ENCODE results near the gene ALDH2. TPM values are rescaled to one million over a fixed set of nuclear protein-coding genes. Genes with fewer than 3 reads are reported as not detected.
"Not testable (repeated sequence)": the region's sequence is repeated elsewhere in the genome, so short reads cannot be mapped to it uniquely, and the experiment has no call there.

ALDH2 gene
- polyA plus RNA-seq, 4 donors = 89.8 to 115 (median 108) TPM

DNA sequence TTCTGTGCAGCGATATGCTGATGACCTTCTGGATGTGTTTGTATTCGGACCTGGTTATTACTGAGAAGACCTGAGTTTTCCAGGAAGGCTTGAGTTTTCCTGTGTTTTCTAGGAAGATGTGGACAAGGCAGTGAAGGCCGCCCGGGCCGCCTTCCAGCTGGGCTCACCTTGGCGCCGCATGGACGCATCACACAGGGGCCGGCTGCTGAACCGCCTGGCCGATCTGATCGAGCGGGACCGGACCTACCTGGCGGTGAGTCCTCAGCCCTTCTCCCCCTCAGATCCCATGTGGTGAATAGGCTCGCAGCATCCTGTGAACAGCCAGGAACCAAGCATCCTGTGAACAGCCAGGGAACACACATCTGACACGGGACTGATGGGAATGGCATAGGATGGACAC lies 16.3 kb downstream of the ALDH2 start:
- DNase-seq (ENCODE audit: low read depth in 4 of 4, low spot score in 3 of 4) = no peak

DNA sequence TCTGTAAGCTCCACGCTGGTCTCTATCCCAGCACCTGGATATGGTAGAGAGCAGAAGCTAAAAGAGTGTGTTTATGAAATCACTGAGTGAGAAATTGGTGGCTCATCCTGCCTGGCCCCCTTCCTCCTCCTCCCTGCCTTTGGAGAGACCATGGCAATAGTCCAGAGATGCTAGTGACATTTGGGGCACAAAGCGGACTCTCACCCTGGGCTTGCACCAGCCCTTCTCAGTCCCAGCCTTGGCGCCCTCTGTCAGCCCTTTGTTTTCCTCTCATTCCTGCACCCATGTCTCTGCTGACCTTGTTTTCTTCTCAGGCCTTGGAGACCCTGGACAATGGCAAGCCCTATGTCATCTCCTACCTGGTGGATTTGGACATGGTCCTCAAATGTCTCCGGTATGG lies 18.2 kb downstream of the ALDH2 start:
- no peak for DNase-seq (ENCODE audit: low read depth in 4 of 4, low spot score in 3 of 4)

DNA sequence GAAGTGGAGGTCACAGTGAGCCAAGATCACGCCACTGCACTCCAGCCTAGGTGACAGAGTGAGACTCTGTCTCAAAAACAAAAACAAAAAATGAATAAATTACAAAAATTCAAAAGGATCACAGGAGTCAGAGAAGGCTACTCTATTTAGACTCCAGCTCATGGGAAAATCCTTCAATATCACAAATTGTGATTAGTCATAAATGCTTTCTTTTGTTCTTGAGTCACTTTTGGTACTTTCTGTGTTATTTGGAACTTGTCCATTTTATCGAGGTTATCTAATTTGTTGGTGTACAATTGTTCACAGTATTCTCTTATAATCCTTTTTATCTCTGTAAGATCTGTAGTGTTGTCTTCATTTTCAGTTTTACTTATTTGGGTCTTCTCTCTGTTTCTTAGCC lies 18.9 kb downstream of the ALDH2 start:
- DNase-seq (ENCODE audit: low read depth in 4 of 4, low spot score in 3 of 4) = no peak

DNA sequence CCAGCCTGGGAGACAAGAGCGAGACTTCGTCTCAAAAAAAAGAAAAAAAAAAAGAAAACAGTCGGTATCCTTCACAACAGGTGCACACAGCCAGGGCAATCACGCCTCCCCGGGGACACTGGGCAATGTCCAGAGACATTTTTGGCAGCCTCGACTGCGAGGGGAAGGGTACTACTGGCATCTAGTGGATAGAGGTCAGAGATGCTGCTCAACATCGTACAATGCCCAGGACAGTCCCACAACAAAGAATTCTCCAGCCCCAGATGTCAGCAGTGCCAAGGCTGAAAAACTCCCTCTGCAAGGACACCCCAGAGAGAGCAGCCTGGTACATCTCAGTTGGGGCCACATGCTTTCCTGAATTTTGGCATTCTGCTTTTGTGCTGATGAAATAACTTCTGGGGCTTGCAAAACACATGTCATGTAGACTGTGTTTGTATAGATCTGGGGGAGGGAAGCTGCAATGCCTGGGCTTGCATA lies 21.5 kb downstream of the ALDH2 start:
- no peak for DNase-seq (ENCODE audit: low read depth in 4 of 4, low spot score in 3 of 4)

DNA sequence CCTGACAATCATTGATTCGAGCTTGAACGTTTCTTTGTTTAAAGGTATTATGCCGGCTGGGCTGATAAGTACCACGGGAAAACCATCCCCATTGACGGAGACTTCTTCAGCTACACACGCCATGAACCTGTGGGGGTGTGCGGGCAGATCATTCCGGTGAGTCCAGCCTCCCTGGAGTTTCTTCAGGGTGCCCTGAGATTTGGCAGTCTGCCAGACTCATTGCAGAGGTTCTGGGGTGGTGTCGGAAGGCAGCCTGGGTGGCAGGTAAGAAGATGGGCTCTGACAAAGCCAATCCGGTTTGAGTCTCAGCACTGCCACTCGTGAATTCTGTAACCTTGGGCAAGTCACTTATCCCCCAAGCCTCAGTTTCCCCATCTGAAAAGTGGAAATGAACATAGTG lies 23.0 kb downstream of the ALDH2 start:
- DNase-seq (ENCODE audit: low read depth in 4 of 4, low spot score in 3 of 4) = no peak

DNA sequence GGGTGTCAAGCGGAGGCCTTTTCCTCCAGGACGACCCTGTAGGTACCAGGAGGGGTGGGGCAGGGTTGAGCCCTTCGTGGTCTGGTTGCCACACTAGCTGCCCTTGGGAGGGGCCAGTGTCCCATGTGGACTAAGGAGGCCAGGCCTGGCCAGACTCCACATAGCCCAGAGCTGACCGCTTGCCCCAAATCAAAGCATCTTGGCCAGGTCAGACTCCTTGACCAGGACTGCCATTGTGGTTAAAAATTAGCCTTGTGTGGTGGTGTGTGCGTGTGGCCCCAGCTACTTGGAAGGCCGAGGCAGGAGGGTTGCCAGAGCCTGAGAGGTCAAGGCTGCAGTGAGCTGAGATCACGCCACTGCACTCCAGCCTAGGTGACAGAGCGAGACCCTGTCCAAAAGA lies 24.8 kb downstream of the ALDH2 start:
- DNase-seq (ENCODE audit: low read depth in 4 of 4, low spot score in 3 of 4) = no peak

DNA sequence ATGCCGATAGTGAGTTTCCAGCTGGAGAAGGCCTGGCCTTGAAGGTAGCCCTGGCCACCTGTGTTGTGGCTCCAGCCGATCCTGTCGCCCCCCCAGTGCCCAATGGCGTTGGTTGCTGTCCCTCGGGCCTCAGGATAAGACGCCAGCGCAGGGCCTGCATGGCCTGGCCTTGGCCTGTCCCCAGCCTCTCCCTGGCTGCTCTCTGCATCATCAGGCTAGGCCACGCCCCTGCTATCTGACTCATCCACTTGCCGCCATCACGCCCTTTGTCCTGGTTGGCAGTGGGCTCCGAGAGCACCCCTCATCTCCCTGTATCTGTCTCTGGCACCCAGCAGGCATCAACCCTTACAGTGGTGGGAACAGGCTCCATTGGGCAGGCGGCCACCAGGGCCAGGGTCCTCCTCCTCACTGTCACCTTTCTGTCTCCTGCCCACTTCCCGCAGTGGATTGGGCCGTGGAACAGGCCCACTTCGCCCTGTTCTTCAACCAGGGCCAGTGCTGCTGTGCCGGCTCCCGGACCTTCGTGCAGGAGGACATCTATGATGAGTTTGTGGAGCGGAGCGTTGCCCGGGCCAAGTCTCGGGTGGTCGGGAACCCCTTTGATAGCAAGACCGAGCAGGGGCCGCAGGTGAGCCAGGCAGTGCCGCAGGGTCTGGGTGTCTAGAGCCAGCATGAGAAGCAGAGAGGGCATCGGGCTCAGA lies 25.6 kb downstream of the ALDH2 start:
- no peak for DNase-seq (ENCODE audit: low read depth in 4 of 4, low spot score in 3 of 4)

DNA sequence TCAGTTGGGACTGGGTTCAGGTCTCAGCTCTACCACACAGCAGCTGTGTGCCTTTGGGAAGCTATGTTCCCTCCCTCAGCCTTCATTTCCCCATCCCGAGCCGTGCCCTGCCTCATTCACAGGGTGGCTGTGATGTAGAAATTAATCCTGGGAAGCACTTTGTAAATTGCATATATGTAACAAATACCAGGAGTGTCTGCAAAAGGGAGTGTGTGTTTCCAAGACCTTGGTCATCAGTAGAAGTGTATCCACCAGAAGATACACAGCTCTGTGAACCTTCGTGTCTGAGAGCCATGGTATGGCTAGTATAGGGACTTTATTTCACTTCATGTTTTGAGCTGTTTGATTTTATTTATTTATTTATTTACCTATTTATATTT lies 26.1 kb downstream of the ALDH2 start:
- DNase-seq (ENCODE audit: low read depth in 4 of 4, low spot score in 3 of 4) = no peak

DNA sequence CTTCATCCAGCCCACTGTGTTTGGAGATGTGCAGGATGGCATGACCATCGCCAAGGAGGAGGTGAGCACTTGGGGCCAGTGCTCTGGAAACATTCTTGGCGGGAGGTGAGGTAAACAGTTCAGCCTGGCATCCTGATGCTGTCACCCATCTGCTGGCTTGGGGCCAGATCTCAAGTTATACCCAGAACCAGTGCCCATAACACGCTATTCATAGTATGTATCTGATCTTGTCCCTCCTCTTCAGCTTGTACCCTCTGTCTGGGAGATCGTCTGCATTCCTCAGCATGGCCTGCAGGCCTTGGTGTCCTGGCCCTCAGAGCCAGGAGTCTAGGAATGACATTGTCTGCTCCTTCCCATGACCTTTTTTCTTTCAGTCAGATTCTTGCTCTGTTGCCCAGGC lies 31.4 kb downstream of the ALDH2 start:
- no peak for DNase-seq (ENCODE audit: low read depth in 4 of 4, low spot score in 3 of 4)

DNA sequence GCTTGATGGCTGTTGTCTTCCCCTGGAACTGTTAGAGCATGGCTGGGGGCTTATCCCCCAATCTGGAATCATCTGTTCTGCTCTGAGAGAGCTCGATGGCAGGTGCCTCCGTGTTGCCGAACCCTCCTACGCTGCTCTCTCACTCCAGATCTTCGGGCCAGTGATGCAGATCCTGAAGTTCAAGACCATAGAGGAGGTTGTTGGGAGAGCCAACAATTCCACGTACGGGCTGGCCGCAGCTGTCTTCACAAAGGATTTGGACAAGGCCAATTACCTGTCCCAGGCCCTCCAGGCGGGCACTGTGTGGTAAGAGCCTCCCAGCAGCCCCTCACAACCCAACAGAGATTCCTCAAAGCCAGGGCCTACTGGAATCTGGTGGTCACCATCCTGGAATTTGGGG lies 33.0 kb downstream of the ALDH2 start:
- DNase-seq (ENCODE audit: low read depth in 4 of 4, low spot score in 3 of 4) = no peak

DNA sequence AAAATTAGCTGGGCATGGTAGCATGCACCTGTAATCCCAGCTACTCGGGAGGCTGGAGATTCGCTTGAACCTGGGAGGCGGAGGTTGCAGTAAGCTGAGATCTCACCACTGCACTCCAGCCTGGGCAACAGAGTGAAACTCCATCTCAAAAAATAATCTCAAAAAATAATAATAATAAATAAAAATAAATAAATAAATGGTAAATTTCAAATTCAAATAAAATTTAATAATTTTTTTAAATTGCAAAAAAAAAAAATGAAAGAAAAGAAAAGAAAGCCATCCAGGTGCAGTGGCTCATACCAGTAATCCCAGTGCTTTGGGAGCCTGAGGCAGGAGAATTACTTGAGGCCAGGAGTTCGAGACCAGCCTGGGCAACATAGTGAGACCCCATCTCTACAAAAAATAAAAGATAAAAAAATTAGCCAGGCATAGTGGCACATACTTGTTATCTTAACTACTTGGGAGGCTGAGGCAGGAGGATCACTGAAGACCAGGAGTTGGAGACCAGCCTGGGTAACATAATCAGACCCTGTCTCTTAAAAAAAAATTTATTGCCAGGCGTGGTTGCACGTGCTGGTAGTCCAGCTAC lies 36.4 kb downstream of the ALDH2 start:
- no peak for DNase-seq (ENCODE audit: low read depth in 4 of 4, low spot score in 3 of 4)

DNA sequence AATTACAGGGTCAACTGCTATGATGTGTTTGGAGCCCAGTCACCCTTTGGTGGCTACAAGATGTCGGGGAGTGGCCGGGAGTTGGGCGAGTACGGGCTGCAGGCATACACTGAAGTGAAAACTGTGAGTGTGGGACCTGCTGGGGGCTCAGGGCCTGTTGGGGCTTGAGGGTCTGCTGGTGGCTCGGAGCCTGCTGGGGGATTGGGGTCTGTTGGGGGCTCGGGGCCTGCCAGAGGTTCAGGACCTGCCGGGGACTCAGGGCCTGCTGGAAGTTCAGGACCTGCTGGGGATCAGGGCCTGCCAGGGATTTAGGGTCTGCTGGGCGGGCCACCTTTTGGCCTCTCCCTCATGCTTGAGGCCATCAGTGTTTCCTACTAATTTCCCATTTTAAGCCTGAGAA lies 37.1 kb downstream of the ALDH2 start:
- DNase-seq (ENCODE audit: low read depth in 4 of 4, low spot score in 3 of 4) = no peak

DNA sequence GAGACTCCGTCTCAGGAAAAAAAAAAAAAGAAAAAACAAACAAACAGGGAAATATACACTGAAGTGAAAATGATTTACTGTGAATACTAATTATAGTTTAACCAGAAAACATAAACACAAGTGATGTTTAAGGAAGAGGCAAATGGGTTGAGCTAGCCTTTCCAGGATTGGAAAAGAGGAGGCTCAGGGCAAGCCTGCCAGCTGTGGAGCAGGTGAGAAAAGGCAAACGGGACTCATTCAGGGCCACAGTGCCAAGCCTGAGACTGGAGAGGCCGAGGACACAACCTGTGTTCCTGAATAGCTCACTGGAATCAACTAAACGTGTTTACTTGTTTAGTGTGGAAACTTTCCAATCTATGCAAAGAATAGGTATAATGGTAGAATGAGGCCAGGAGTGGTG lies 39.6 kb downstream of the ALDH2 start:
- no peak for DNase-seq (ENCODE audit: low read depth in 4 of 4, low spot score in 3 of 4)

DNA sequence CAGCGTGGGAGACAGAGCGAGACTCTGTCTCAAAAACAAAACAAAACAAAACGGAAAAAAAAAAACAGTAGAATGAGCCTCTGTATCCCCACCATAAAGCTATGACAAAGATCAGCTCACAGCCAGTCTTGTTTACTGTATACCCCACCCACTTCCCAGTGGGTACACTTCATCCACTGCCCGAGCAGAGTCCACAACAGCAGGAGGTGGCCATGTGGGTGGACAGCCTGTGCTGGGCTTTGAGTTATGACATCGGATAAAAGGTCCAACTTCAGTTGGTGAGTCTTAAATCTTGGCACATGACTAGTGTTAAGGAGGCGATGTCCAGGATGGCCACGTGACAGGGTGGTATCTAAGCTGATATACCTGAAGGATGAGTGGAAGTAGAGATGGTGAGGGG lies 40.5 kb downstream of the ALDH2 start:
- DNase-seq (ENCODE audit: low read depth in 4 of 4, low spot score in 3 of 4) = no peak

DNA sequence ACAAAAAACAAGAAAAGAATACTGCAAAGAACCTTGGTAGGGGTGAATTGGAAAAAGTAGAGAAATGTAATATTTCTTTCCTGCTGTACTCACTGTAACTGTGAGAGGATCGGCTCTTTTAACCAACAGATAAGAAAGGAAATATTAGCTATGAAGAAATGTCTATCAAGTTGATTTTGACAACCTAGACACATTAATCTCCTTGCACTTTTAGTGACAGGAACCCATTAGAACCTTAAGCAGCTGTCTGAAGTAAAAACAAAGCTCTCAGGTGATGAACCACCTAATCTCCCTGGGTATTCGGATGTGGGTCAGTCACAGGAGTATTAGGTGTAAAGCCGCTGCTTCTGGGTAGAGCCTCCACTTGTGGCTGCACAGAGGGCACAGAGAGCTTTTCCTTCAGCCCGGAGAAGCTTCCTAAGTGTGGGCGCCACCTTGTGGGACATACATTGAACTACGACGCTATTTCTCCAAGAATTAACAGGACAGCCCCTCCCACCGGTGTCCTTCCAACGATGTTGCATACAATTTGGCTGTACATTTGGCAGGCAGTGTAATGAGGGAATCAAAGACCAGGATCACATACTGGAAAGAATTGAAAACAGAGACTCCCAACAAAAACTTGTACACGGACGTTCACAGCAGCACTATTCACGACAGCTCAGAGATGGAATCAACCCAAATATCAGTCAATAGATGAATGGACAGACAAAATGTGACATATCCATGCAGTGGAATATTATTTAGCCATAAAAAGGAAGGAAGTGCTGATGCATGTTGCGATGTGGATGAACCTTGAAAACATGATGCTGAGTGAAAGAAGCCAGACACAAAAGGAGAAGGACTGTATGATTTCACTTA lies 46.4 kb downstream of the ALDH2 start:
- peak; percentile 52 to 61 (median 55) for DNase-seq (ENCODE audit: low read depth in 4 of 4, low spot score in 3 of 4)

DNA sequence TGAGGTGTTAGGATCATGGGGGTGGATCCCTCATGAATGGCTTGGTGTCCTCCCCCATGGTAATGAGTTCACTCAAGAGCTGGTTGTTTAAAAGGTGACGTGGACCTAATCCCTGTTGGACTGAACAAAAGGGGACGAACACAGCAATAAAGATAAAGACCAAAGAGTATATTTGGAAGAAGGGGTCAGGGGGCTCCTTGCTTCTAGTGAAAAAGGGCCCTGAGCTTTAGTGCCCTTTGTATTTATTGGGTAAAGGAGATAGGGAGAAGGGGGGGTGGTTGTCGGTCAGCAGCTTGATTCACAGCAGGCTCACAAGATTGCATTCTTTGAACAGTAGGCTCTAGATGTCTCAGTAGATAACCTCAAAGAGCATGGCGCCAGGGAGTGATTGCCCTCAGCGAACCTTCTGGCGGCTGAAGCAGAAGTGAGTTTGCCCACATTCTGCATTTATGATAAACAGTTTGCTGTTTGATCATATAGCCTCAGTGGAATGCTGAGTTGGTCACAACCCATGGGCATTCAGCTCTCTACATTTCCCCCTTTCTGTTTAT lies 49.4 kb downstream of the ALDH2 start:
- no peak for DNase-seq (ENCODE audit: low read depth in 4 of 4, low spot score in 3 of 4)

DNA sequence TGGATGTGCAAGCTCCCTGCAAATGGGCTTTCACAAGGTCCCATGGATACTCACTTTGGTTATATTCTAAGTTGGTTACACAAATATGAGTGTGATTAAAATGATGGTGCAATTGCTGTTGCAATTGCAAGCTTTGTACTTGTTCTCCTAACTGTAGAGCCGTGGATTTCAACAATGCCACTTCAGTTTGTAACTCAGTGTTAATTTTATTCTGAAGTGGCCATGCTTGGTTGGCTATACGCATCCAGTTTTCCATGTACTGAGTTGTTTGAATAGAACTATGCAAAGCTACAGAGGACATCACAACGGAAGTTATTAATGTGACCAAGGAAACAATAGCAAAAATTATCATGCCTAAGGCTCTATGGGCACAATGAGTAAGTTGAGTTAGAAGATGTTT lies 50.2 kb downstream of the ALDH2 start:
- DNase-seq (ENCODE audit: low read depth in 4 of 4, low spot score in 3 of 4) = not testable (repeated sequence)

DNA sequence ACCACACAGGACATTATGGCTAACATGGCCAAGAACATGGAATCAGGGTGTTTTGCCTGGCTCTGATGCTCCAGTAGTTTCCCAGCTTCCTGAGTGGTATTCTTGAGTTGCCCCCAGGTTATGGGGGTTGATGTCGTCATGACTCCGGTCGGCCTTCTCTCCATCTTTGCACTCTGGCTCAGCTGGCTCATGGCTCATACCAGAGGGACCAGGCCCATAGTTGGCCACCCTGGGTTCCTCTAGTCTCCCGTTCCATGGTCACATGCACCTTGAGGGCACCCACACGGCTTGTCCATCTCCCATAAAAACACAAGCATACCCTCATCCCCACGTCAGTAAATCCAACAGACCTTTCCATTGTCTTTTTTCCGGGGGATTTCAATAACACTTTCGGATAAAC lies 51.6 kb downstream of the ALDH2 start:
- no peak for DNase-seq (ENCODE audit: low read depth in 4 of 4, low spot score in 3 of 4)

DNA sequence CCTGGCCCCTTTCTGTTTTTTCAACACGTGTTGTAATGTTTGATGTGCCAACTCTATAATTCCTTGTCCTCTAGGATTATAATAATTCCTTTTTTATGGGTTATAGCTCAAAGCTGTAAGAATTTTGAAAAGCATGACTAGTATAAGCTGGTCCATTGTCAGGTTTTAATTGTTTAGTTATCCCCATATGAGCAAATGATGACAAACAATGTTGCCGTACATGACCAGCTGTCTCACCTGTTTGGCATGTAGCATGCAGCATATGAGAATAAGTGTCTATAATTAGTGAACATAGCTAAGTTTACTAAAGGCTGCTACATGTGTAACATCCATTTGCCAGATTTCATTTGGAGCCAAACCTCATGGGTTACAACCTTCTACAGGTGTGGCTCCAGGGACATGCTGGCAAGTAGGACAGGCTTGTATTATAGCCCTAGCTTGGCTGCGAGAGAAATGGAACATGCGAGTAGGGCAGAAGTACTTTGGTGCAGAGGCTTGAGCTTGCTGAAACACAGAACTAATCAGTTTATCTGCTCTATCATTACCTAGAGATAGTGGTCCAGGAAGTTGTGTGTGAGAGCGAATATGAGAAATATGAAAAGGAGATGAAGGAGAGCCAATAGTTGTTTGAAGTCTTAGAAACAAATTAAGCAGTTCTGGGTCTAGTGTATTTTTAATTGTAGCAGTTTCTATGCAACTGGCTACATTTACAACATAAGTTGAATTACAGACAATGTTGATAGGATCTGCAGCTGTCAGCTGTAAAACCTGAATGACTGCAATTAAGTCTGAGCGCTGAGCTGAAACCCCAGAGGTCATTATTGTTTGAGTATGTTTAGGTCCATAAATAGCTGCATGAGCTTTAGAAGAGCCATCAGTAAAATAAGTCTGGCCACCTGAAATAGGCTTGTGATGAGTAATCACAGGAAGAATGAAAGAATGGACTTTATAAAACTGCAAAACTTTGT lies 52.7 kb downstream of the ALDH2 start:
- no peak for DNase-seq (ENCODE audit: low read depth in 4 of 4, low spot score in 3 of 4)

DNA sequence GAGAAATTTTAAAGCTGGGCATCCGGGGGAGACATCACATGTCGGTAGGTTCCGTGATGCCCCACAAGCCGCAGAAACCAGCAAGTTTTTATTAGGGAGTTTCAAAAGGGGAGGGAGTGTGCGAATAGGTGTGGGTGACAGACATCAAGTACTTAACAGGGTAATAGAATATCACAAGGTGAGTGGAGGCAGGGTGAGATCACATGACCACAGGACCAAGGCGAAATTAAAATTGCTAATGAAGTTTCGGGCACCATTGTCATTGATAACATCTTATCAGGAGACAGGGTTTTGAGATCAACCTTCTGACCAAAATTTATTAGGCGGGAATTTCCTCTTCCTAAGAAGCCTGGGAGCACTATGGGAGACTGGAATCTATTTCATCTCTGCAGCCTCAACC lies 54.1 kb downstream of the ALDH2 start:
- not testable (repeated sequence) for DNase-seq (ENCODE audit: low read depth in 4 of 4, low spot score in 3 of 4)
